Measurements from ENCODE around the gene CLECL1. TPM values are rescaled to one million over a fixed set of nuclear protein-coding genes. Genes with fewer than 3 reads are reported as not detected.

Gene CLECL1
- total and polyA plus RNA-seq, 9 of the 15 experiments (the other 6 are each of a cell fraction or from before 2014, with no cell fraction given), result 0.13 to 0.25 TPM; not detected in 7

DNA sequence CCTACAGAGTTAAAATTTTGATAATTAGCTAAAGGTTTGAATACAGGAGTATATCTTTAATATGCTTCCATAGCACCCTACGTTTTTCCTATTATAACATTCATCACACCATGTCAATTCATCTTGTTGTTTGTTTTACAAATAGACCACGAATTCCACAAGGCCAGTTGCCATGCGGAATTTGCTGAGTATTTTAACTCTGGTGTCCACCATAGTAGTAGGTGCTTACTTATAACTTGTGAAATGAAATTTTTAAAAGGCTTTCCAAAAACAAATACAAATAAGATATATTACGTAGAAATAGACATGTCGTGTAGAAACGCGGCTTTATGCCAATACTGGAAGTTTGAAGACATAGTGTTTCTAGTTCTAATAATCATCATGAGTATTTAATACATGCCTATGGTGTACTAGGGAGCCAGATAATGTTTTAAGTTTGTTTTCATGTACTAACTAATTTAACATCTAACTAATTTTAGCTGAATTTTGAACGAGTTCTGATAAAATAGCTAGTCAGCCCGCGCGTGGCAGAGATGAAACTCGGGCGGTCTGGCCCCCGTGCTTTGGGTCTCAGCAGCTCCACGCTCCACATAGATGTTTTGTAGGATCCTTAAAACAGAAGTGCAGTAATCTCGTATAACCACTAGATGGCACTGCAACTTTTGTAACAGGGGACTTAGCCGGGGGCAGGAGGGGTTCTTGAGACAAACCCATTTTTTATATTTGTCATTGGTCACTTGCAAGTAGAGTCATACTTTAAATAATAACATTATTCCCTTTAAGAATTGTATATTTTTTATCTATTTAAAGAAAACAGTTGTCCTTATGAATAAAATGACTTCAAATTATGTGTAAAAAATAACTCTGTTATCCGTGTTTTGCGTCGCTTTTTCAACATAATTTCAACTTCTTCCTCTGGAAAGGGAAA lies 17.6 kb upstream of the CLECL1 start (continued):
- TF ChIP-seq, protein P1, sequence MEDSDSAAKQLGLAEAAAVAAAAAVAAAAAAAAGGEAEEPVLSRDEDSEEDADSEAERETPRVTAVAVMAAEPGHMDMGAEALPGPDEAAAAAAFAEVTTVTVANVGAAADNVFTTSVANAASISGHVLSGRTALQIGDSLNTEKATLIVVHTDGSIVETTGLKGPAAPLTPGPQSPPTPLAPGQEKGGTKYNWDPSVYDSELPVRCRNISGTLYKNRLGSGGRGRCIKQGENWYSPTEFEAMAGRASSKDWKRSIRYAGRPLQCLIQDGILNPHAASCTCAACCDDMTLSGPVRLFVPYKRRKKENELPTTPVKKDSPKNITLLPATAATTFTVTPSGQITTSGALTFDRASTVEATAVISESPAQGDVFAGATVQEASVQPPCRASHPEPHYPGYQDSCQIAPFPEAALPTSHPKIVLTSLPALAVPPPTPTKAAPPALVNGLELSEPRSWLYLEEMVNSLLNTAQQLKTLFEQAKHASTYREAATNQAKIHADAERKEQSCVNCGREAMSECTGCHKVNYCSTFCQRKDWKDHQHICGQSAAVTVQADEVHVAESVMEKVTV (CRISPR knock-in tag; IDR thresholded peaks at IDR 0.05), result peak; percentile 71
- TF ChIP-seq HLTF (IDR thresholded peaks at IDR 0.05) (no peak), KDM1A (IDR thresholded peaks at IDR 0.05) (no peak), CAMTA2 (CRISPR knock-in tag; conservative IDR thresholded peaks at IDR 0.05) (no peak), CREM (IDR thresholded peaks at IDR 0.05; ENCODE audit: low read depth) (no peak), C11orf30 (IDR thresholded peaks at IDR 0.05; ENCODE audit: low read depth) (peak; percentile 27; the same call in 1 of the 2 replicates), L3MBTL2 (IDR thresholded peaks at IDR 0.05) (0 out of 2 replicates have a peak, but pooled peaks have one; percentile 27), GABPB1 (CRISPR knock-in tag; IDR thresholded peaks at IDR 0.05) (peak; percentile 8; the same call in 1 of the 2 replicates), SMAD1 (IDR thresholded peaks at IDR 0.05; ENCODE audit: low read depth, low read length, partially characterized antibody) (no peak), ZNF224 (CRISPR knock-in tag; IDR thresholded peaks at IDR 0.05) (no peak), ZKSCAN8 (CRISPR knock-in tag; IDR thresholded peaks at IDR 0.05) (peak; percentile 13; the same call in 1 of the 2 replicates), SOX6 (IDR thresholded peaks at IDR 0.05) (peak; percentile 30; the same call in 1 of the 2 replicates)
- TF ChIP-seq, protein P2, sequence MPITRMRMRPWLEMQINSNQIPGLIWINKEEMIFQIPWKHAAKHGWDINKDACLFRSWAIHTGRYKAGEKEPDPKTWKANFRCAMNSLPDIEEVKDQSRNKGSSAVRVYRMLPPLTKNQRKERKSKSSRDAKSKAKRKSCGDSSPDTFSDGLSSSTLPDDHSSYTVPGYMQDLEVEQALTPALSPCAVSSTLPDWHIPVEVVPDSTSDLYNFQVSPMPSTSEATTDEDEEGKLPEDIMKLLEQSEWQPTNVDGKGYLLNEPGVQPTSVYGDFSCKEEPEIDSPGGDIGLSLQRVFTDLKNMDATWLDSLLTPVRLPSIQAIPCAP (CRISPR knock-in tag; IDR thresholded peaks at IDR 0.05; ENCODE audit: borderline replicate concordance), result no peak
- TF ChIP-seq, protein P3, sequence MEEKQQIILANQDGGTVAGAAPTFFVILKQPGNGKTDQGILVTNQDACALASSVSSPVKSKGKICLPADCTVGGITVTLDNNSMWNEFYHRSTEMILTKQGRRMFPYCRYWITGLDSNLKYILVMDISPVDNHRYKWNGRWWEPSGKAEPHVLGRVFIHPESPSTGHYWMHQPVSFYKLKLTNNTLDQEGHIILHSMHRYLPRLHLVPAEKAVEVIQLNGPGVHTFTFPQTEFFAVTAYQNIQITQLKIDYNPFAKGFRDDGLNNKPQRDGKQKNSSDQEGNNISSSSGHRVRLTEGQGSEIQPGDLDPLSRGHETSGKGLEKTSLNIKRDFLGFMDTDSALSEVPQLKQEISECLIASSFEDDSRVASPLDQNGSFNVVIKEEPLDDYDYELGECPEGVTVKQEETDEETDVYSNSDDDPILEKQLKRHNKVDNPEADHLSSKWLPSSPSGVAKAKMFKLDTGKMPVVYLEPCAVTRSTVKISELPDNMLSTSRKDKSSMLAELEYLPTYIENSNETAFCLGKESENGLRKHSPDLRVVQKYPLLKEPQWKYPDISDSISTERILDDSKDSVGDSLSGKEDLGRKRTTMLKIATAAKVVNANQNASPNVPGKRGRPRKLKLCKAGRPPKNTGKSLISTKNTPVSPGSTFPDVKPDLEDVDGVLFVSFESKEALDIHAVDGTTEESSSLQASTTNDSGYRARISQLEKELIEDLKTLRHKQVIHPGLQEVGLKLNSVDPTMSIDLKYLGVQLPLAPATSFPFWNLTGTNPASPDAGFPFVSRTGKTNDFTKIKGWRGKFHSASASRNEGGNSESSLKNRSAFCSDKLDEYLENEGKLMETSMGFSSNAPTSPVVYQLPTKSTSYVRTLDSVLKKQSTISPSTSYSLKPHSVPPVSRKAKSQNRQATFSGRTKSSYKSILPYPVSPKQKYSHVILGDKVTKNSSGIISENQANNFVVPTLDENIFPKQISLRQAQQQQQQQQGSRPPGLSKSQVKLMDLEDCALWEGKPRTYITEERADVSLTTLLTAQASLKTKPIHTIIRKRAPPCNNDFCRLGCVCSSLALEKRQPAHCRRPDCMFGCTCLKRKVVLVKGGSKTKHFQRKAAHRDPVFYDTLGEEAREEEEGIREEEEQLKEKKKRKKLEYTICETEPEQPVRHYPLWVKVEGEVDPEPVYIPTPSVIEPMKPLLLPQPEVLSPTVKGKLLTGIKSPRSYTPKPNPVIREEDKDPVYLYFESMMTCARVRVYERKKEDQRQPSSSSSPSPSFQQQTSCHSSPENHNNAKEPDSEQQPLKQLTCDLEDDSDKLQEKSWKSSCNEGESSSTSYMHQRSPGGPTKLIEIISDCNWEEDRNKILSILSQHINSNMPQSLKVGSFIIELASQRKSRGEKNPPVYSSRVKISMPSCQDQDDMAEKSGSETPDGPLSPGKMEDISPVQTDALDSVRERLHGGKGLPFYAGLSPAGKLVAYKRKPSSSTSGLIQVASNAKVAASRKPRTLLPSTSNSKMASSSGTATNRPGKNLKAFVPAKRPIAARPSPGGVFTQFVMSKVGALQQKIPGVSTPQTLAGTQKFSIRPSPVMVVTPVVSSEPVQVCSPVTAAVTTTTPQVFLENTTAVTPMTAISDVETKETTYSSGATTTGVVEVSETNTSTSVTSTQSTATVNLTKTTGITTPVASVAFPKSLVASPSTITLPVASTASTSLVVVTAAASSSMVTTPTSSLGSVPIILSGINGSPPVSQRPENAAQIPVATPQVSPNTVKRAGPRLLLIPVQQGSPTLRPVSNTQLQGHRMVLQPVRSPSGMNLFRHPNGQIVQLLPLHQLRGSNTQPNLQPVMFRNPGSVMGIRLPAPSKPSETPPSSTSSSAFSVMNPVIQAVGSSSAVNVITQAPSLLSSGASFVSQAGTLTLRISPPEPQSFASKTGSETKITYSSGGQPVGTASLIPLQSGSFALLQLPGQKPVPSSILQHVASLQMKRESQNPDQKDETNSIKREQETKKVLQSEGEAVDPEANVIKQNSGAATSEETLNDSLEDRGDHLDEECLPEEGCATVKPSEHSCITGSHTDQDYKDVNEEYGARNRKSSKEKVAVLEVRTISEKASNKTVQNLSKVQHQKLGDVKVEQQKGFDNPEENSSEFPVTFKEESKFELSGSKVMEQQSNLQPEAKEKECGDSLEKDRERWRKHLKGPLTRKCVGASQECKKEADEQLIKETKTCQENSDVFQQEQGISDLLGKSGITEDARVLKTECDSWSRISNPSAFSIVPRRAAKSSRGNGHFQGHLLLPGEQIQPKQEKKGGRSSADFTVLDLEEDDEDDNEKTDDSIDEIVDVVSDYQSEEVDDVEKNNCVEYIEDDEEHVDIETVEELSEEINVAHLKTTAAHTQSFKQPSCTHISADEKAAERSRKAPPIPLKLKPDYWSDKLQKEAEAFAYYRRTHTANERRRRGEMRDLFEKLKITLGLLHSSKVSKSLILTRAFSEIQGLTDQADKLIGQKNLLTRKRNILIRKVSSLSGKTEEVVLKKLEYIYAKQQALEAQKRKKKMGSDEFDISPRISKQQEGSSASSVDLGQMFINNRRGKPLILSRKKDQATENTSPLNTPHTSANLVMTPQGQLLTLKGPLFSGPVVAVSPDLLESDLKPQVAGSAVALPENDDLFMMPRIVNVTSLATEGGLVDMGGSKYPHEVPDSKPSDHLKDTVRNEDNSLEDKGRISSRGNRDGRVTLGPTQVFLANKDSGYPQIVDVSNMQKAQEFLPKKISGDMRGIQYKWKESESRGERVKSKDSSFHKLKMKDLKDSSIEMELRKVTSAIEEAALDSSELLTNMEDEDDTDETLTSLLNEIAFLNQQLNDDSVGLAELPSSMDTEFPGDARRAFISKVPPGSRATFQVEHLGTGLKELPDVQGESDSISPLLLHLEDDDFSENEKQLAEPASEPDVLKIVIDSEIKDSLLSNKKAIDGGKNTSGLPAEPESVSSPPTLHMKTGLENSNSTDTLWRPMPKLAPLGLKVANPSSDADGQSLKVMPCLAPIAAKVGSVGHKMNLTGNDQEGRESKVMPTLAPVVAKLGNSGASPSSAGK (IDR thresholded peaks at IDR 0.05), result no peak
